WTC11 (cell line): Measurements from ENCODE around the gene JAZF1. TPM values are rescaled to one million over a fixed set of nuclear protein-coding genes. Genes with fewer than 3 reads are reported as not detected.

Source experiments
- ATAC-seq: fragments of 200-7000 bp; cut with Tn5 transposase; 2 replicates; pipeline ENCODE4 v1.10.0; 2021; ENCODE audit warnings: mild to moderate bottlenecking, moderate library complexity
- CTCF ChIA-PET: fragments of 300-600 bp; sonication (Branson Sonifier 250); formaldehyde crosslinking; loops from one replicate; lab custom pipeline; 2021; ENCODE audit warnings: antibody characterized with exemption; lab: Charles Lee
- POLR2A ChIA-PET: fragments of 350-600 bp; sonication (Branson Sonifier 250); formaldehyde crosslinking; loops from one replicate; lab custom pipeline; 2021; ENCODE audit warnings: antibody characterized with exemption; lab: Charles Lee
- DNase-seq: peaks from one replicate; pipeline ENCODE4 v3.0.0; 2021; ENCODE audit warnings: low spot score
- H3K27ac Mint-ChIP-seq: 2 replicates; pipeline ENCODE4 v1.8.0; 2021; ENCODE audit warnings: mixed read lengths
- H3K27me3 Mint-ChIP-seq: 2 replicates; pipeline ENCODE4 v1.8.0; 2021; ENCODE audit warnings: low read depth, mild to moderate bottlenecking, moderate library complexity, mixed read lengths
- H3K36me3 Mint-ChIP-seq: 2 replicates; pipeline ENCODE4 v1.8.0; 2021; ENCODE audit warnings: mixed read lengths
- H3K4me1 Mint-ChIP-seq: 2 replicates; pipeline ENCODE4 v1.8.0; 2022; ENCODE audit warnings: mixed read lengths
- H3K4me3 Mint-ChIP-seq: 2 replicates; pipeline ENCODE4 v1.8.0; 2021; ENCODE audit warnings: mild to moderate bottlenecking, moderate library complexity, mixed read lengths
- H3K9me3 Mint-ChIP-seq: 2 replicates; pipeline ENCODE4 v1.8.0; 2021; ENCODE audit warnings: mixed read lengths
- AFF4 ChIP-seq: sonication (generic); formaldehyde crosslinking; IDR thresholded peaks from 2 replicates; pipeline ENCODE4 v1.8.1; 2023; ENCODE audit warnings: mild to moderate bottlenecking, missing genetic modification reagents, borderline replicate concordance
- ARID4B ChIP-seq: sonication (generic); formaldehyde crosslinking; IDR thresholded peaks from 2 replicates; pipeline ENCODE4 v1.8.0; 2023; ENCODE audit warnings: missing genetic modification reagents, mild to moderate bottlenecking, borderline replicate concordance
- ATF1 ChIP-seq: sonication (generic); formaldehyde crosslinking; IDR thresholded peaks from 2 replicates; pipeline ENCODE4 v1.8.1; 2023; ENCODE audit warnings: mild to moderate bottlenecking, moderate library complexity, missing genetic modification reagents
- ATF6 ChIP-seq: sonication (generic); formaldehyde crosslinking; IDR thresholded peaks from 2 replicates; pipeline ENCODE4 v1.8.1; 2023; ENCODE audit warnings: mild to moderate bottlenecking, missing genetic modification reagents
- CBFB ChIP-seq: sonication (generic); formaldehyde crosslinking; IDR thresholded peaks from 2 replicates; pipeline ENCODE4 v1.8.1; 2022; ENCODE audit warnings: mild to moderate bottlenecking, low read depth, missing genetic modification reagents
- ETV6 ChIP-seq: sonication (generic); formaldehyde crosslinking; IDR thresholded peaks from 2 replicates; pipeline ENCODE4 v1.8.1; 2022; ENCODE audit warnings: mild to moderate bottlenecking, missing genetic modification reagents
- FOXP4 ChIP-seq: sonication (generic); formaldehyde crosslinking; IDR thresholded peaks from 2 replicates; pipeline ENCODE4 v1.8.0; 2022; ENCODE audit warnings: mild to moderate bottlenecking, missing genetic modification reagents
- GTF2I ChIP-seq: fragments of 250-450 bp; sonication (Bioruptor Pico); conservative IDR thresholded peaks from 2 replicates; pipeline ENCODE4 v1.4.0; 2021; ENCODE audit warnings: mild to moderate bottlenecking
- HMGA2 ChIP-seq: fragments of 250-450 bp; sonication (Bioruptor Pico); IDR thresholded peaks from 2 replicates; pipeline ENCODE4 v1.4.0; 2021; ENCODE audit warnings: mild to moderate bottlenecking, moderate library complexity
- IRF1 ChIP-seq: sonication (generic); formaldehyde crosslinking; IDR thresholded peaks from 2 replicates; pipeline ENCODE4 v1.8.0; 2023; ENCODE audit warnings: missing genetic modification reagents
- MAX ChIP-seq: sonication (generic); formaldehyde crosslinking; IDR thresholded peaks from 2 replicates; pipeline ENCODE4 v1.8.0; 2022; ENCODE audit warnings: mild to moderate bottlenecking, missing genetic modification reagents
- NFATC4 ChIP-seq: fragments of 250-450 bp; sonication (Bioruptor Pico); IDR thresholded peaks from 2 replicates; pipeline ENCODE4 v1.9.0; 2021; ENCODE audit warnings: mild to moderate bottlenecking
- OVOL2 ChIP-seq: fragments of 250-450 bp; sonication (Bioruptor Pico); IDR thresholded peaks from 2 replicates; pipeline ENCODE4 v1.9.0; 2021; ENCODE audit warnings: mild to moderate bottlenecking, borderline replicate concordance
- PREB ChIP-seq: sonication (generic); formaldehyde crosslinking; IDR thresholded peaks from 2 replicates; pipeline ENCODE4 v1.8.1; 2022; ENCODE audit warnings: mild to moderate bottlenecking, missing genetic modification reagents, moderate library complexity, borderline replicate concordance
- PRRX2 ChIP-seq: fragments of 250-450 bp; sonication (Bioruptor Pico); IDR thresholded peaks from 2 replicates; pipeline ENCODE4 v1.8.0; 2021; ENCODE audit warnings: mild to moderate bottlenecking
- SMAD4 ChIP-seq: sonication (generic); formaldehyde crosslinking; IDR thresholded peaks from 2 replicates; pipeline ENCODE4 v1.8.0; 2022; ENCODE audit warnings: mild to moderate bottlenecking, missing genetic modification reagents
- ZBTB21 ChIP-seq: sonication (generic); formaldehyde crosslinking; IDR thresholded peaks from 2 replicates; pipeline ENCODE4 v1.8.1; 2023; ENCODE audit warnings: mild to moderate bottlenecking, missing genetic modification reagents, borderline replicate concordance
- ZMAT4 ChIP-seq: fragments of 250-450 bp; sonication (Bioruptor Pico); IDR thresholded peaks from 2 replicates; pipeline ENCODE4 v1.9.0; 2021; ENCODE audit warnings: mild to moderate bottlenecking
- ZNF219 ChIP-seq: sonication (generic); formaldehyde crosslinking; IDR thresholded peaks from 2 replicates; pipeline ENCODE4 v1.8.0; 2023; ENCODE audit warnings: missing genetic modification reagents, mild to moderate bottlenecking, borderline replicate concordance
- ZNF232 ChIP-seq: sonication (generic); formaldehyde crosslinking; IDR thresholded peaks from 2 replicates; pipeline ENCODE4 v1.8.0; 2022; ENCODE audit warnings: mild to moderate bottlenecking, missing genetic modification reagents
- ZNF263 ChIP-seq: sonication (generic); formaldehyde crosslinking; IDR thresholded peaks from 2 replicates; pipeline ENCODE4 v1.8.1; 2022; ENCODE audit warnings: low read depth, mild to moderate bottlenecking, moderate library complexity, missing genetic modification reagents
- total RNA-seq: library from RNA; stranded (reverse); gene quantifications from 3 replicates; pipeline ENCODE4 v1.2.3, GENCODE V29; 2021

The JAZF1 gene
- total RNA-seq, 1 experiment from 2014 or later, result 19.0 TPM

GRCh38 chr7:28107960-28108359 lies 72.6 kb downstream of the JAZF1 start:
- DNase-seq (no peak), ATAC-seq (no peak)
- Mint-ChIP-seq H3K27me3 (no peaks in the 10 kb centered on the region), H3K9me3 (no peaks in the 10 kb centered on the region), H3K36me3 (peaks cover 3% of the 10 kb centered on the region; the same call in 1 of the 2 replicates), H3K27ac (no peak overlapping the region), H3K4me3 (no peak overlapping the region), H3K4me1 (peaks cover 43% of the 10 kb centered on the region)
- ChIA-PET POLR2A (no interaction called here), CTCF (interaction anchor here (1.5 kb wide), 2 partner anchors 12 to 14 kb away, joined by 4 to 9 read pairs; no protein-coding TSS in a partner anchor)
- TF ChIP-seq PRRX2 (no peak), OVOL2 (CRISPR knock-in tag) (no peak), ZNF232 (CRISPR knock-in tag) (no peak), NFATC4 (CRISPR knock-in tag) (no peak), ATF6 (no peak), AFF4 (CRISPR knock-in tag) (no peak), ZMAT4 (no peak), CBFB (CRISPR knock-in tag) (no peak), PREB (no peak), ZBTB21 (no peak)

GRCh38 chr7:28106321-28106829 lies 74.2 kb downstream of the JAZF1 start:
- Mint-ChIP-seq H3K36me3 (peaks cover 3% of the 10 kb centered on the region; the same call in 1 of the 2 replicates), H3K27ac (no peak overlapping the region; the same call in 1 of the 2 replicates), H3K4me3 (no peak overlapping the region), H3K27me3 (no peaks in the 10 kb centered on the region), H3K9me3 (no peaks in the 10 kb centered on the region), H3K4me1 (peaks cover 47% of the 10 kb centered on the region)
- DNase-seq, result no peak
- POLR2A ChIA-PET, result no interaction called here
- CTCF ChIA-PET, result interaction anchor here (0.8 to 2.6 kb wide), 4 partner anchors 9 to 44 kb away, joined by 3 to 16 read pairs (median 8); no protein-coding TSS in a partner anchor
- no peak for ATAC-seq
- TF ChIP-seq MAX (no peak), IRF1 (CRISPR knock-in tag) (no peak), ZNF219 (no peak), GTF2I (no peak), FOXP4 (CRISPR knock-in tag) (no peak), ETV6 (no peak), HMGA2 (no peak), ARID4B (CRISPR knock-in tag) (no peak), ATF1 (CRISPR knock-in tag) (no peak), ZNF263 (no peak), SMAD4 (CRISPR knock-in tag) (no peak)
